HepG2 (cell line): ENCODE measurements around the gene RBM3. TPM values are rescaled to one million over a fixed set of nuclear protein-coding genes. Genes with fewer than 3 reads are reported as not detected.

Experiments used
- ATAC-seq: fragments of 200-7000 bp; cut with Tn5 transposase; 3 replicates; pipeline ENCODE4 v1.9.1; 2020; ENCODE audit warnings: mild to moderate bottlenecking, moderate library complexity
- BruUV-seq: library from RNA; stranded (reverse); fragments of 400-500 nt; replicated peaks from 2 replicates; lab custom pipeline; 2021; lab: Mats Ljungman, UMichigan
- CTCF ChIA-PET: fragments of 300-600 bp; formaldehyde crosslinking; extraction: SDS; loops from one replicate; lab custom pipeline; 2021; ENCODE audit warnings: low total read pairs, inconsistent platforms, low intra/inter-chr PET ratio; lab: Yijun Ruan, JAX
- POLR2A ChIA-PET: fragments of 350-600 bp; sonication (Branson Sonifier 250); formaldehyde crosslinking; loops from one replicate; lab custom pipeline; 2020; ENCODE audit warnings: antibody characterized with exemption, inconsistent platforms; lab: Yijun Ruan, JAX
- DNase-seq: peaks from one replicate; pipeline ENCODE4 v3.0.0-alpha.2; 2015; ENCODE audit warnings: low spot score
- FAIRE-seq: peaks from 3 replicates; lab custom pipeline; 2011; peaks lifted over from hg19 to GRCh38; lab: Jason Lieb, UNC
- H2AFZ ChIP-seq: one replicate; pipeline ENCODE4 v1.6.1; 2011; ENCODE audit warnings: low read length, inconsistent platforms
- H3K27ac ChIP-seq: fragments of 300-600 bp; 3 replicates; pipeline ENCODE4 v1.8.0; 2011; ENCODE audit warnings: mixed run types, mild to moderate bottlenecking, mixed read lengths, low read length, inconsistent platforms; ENCODE audit not compliant: insufficient read depth; ENCODE audit errors: extremely low read length
- H3K27me3 ChIP-seq, 2 experiments: fragments of 200-600 bp in 1 of 2; 2 replicates in 1 of 2; 3 replicates in 1 of 2; pipeline versions ENCODE4 v1.6.0 to v1.8.0; 2011; ENCODE audit warnings: low read length in 2 of 2, mild to moderate bottlenecking in 2 of 2, moderate library complexity in 2 of 2, inconsistent platforms in 1 of 2; ENCODE audit not compliant: insufficient read depth in 2 of 2, control insufficient read depth in 1 of 2
- H3K36me3 ChIP-seq, 2 experiments: fragments of 200-600 bp in 1 of 2; replicated peaks in 1 of 2; 2 replicates in 1 of 2; 3 replicates in 1 of 2; pipeline versions ENCODE4 v1.5.1 to v1.8.0; 2011; ENCODE audit warnings: low read length in 2 of 2, inconsistent platforms in 1 of 2; ENCODE audit not compliant: insufficient read depth in 2 of 2, control insufficient read depth in 1 of 2
- H3K4me1 ChIP-seq: 2 replicates; pipeline ENCODE4 v1.5.1; 2012; ENCODE audit warnings: low read length, inconsistent platforms; ENCODE audit not compliant: insufficient read depth
- H3K4me2 ChIP-seq: 2 replicates; pipeline ENCODE4 v1.6.0; 2011; ENCODE audit warnings: low read depth, low read length, inconsistent platforms
- H3K4me3 ChIP-seq, 3 experiments: fragments of 200-600 bp in 1 of 3; sonication (generic), shearing (Covaris generic) in 1 of 3; replicated peaks in 1 of 3; 2 replicates each; pipeline ENCODE4 v1.5.1; 2011 to 2016; ENCODE audit warnings: low read length in 3 of 3, inconsistent platforms in 2 of 3, low read depth in 2 of 3, mild to moderate bottlenecking in 2 of 3, control low read depth in 1 of 3, mixed read lengths in 1 of 3; ENCODE audit not compliant: insufficient read depth in 1 of 3
- H3K79me2 ChIP-seq: one replicate; pipeline ENCODE4 v1.6.1; 2011; ENCODE audit warnings: low read length, inconsistent platforms; ENCODE audit not compliant: insufficient read depth
- H3K9ac ChIP-seq: 2 replicates; pipeline ENCODE4 v1.6.0; 2011; ENCODE audit warnings: mild to moderate bottlenecking, low read depth, low read length, inconsistent platforms; ENCODE audit not compliant: insufficient read depth
- H3K9me3 ChIP-seq: 2 replicates; pipeline ENCODE4 v1.5.1; 2012; ENCODE audit warnings: mild to moderate bottlenecking, low read length
- H4K20me1 ChIP-seq: 2 replicates; pipeline ENCODE4 v1.6.0; 2011; ENCODE audit warnings: inconsistent platforms, mild to moderate bottlenecking, low read length, moderate library complexity; ENCODE audit not compliant: insufficient read depth
- MXI1 ChIP-seq: IDR thresholded peaks from 3 replicates; pipeline ENCODE4 v1.6.1; 2012; ENCODE audit warnings: low read depth, low read length, inconsistent platforms, borderline replicate concordance
- NFE2L2 ChIP-seq: fragments of 150-350 bp; IDR thresholded peaks from 2 replicates; pipeline ENCODE4 v1.6.1; 2014; ENCODE audit warnings: low read length
- PHF5A ChIP-seq: IDR thresholded peaks from one replicate; pipeline ENCODE4 v1.6.1; 2018; ENCODE audit warnings: low read depth, missing genetic modification reagents; ENCODE audit not compliant: unreplicated experiment
- RNF2 ChIP-seq: fragments of 450-650 bp; conservative IDR thresholded peaks from 2 replicates; pipeline ENCODE4 v1.6.1; 2016; ENCODE audit warnings: low read depth
- STAT6 ChIP-seq: sonication (generic); formaldehyde crosslinking; IDR thresholded peaks from 2 replicates; pipeline ENCODE4 v1.4.0; 2020; ENCODE audit warnings: missing genetic modification reagents, mild to moderate bottlenecking, borderline replicate concordance
- UBTF ChIP-seq: sonication (generic); formaldehyde crosslinking; IDR thresholded peaks from 2 replicates; pipeline ENCODE4 v1.4.0; 2020; ENCODE audit warnings: mild to moderate bottlenecking, missing genetic modification reagents
- ZBTB49 ChIP-seq: sonication (generic); formaldehyde crosslinking; IDR thresholded peaks from 2 replicates; pipeline ENCODE4 v1.4.0; 2020; ENCODE audit warnings: missing genetic modification reagents, borderline replicate concordance
- ZNF276 ChIP-seq: sonication (generic); formaldehyde crosslinking; IDR thresholded peaks from 2 replicates; pipeline ENCODE4 v1.4.0; 2020; ENCODE audit warnings: mild to moderate bottlenecking, low read depth, missing genetic modification reagents
- ZNF281 ChIP-seq: sonication (generic); formaldehyde crosslinking; IDR thresholded peaks from 2 replicates; pipeline ENCODE4 v1.4.0; 2020; ENCODE audit warnings: missing genetic modification reagents, borderline replicate concordance
- ZNF556 ChIP-seq: sonication (generic); formaldehyde crosslinking; IDR thresholded peaks from 2 replicates; pipeline ENCODE4 v1.4.0; 2020; ENCODE audit warnings: mild to moderate bottlenecking, missing genetic modification reagents, borderline replicate concordance
- ZNF781 ChIP-seq: sonication (generic); formaldehyde crosslinking; IDR thresholded peaks from 2 replicates; pipeline ENCODE4 v1.5.1; 2020; ENCODE audit warnings: borderline replicate concordance, mild to moderate bottlenecking, missing genetic modification reagents; ENCODE audit errors: not compliant biosample characterization
- ZNF839 ChIP-seq: sonication (generic); formaldehyde crosslinking; IDR thresholded peaks from 2 replicates; pipeline ENCODE4 v1.4.0; 2020; ENCODE audit warnings: missing genetic modification reagents, mild to moderate bottlenecking, borderline replicate concordance
- WGBS: methylation state at CpG from one replicate; pipeline ENCODE4 v1.1.6; 2017; ENCODE audit warnings: low lambda C conversion rate; 5-methylcytosine and 5-hydroxymethylcytosine counted together
- in situ Hi-C: cut with HindIII; loops from 2 replicates; pipeline ENCODE4 v1.10.0; 2017; ENCODE audit warnings: low pct_unique_long_range_greater_than_20kb; ENCODE audit not compliant: extremely low pct_ligation_motif_present
- intact Hi-C: fragments of 100-400 bp; cut with micrococcal nuclease; formaldehyde crosslinking; loops from one replicate; pipeline ENCODE4 v1.10.0; 2022; ENCODE audit not compliant: unreplicated experiment
- polyA plus RNA-seq, 8 experiments: library from polyadenylated mRNA; depleted of rRNA in 3 of 8; stranded (reverse) in 7 of 8; unstranded in 1 of 8; fragments of >200 nt; fragmentation: Illumina TruSeq in 4 of 8; extraction: Trizol in 4 of 8; gene quantifications; 2 replicates each; pipeline versions ENCODE4 v1.2.1 to v1.2.3, GENCODE V29; 2011 to 2016; ENCODE audit warnings: low read depth in 4 of 8, missing spikeins in 1 of 8, mixed read lengths in 1 of 8; ENCODE audit not compliant: insufficient read depth in 1 of 8
- total RNA-seq, 5 experiments: library from RNA; depleted of rRNA; stranded (reverse); fragments of >200 nt; fragmentation: Illumina TruSeq; extraction: Trizol; gene quantifications; 2 replicates each; pipeline ENCODE4 v1.2.3, GENCODE V29; 2016; ENCODE audit warnings: low read depth in 1 of 5

The RBM3 gene
- total and polyA plus RNA-seq, 2 of the 13 experiments (the other 11 are each of a cell fraction or from before 2014, with no cell fraction given) = 123 to 182 TPM

GRCh38 chrX:48569958-48570357 is 4.3 kb upstream of the RBM3 start:
- no peak overlapping the region for H3K9ac ChIP-seq
- ChIA-PET CTCF (no interaction called here), POLR2A (no interaction called here)
- H3K27me3 ChIP-seq = no peaks in the 10 kb centered on the region; a peak in 1 of 5 replicates
- intact Hi-C loops = no loop called here
- DNase-seq = no peak
- H4K20me1 ChIP-seq = no peaks in the 10 kb centered on the region
- H3K27ac ChIP-seq = no peak overlapping the region
- FAIRE-seq = no peak
- H3K36me3 ChIP-seq = peaks cover 0 to under 1% of the 10 kb centered on the region in 2 experiments; a peak in 1 of 5 replicates
- H3K4me1 ChIP-seq = no peaks in the 10 kb centered on the region
- BruUV-seq = no TSS peak
- WGBS = 89% methylated on average over 1 of the region's 1 CpG
- H3K4me2 ChIP-seq = no peak overlapping the region
- no peak overlapping the region for H2AFZ ChIP-seq
- no peaks in the 10 kb centered on the region for H3K9me3 ChIP-seq
- H3K79me2 ChIP-seq = peaks cover 3% of the 10 kb centered on the region
- in situ Hi-C loops = no loop called here
- no peak for ATAC-seq
- no peak overlapping the region for H3K4me3 ChIP-seq
- TF ChIP-seq ZNF781 (CRISPR knock-in tag) (no peak), ZNF556 (no peak), ZNF276 (CRISPR knock-in tag) (no peak), NFE2L2 (no peak), ZNF281 (no peak), STAT6 (no peak), ZNF839 (no peak), UBTF (CRISPR knock-in tag) (no peak), MXI1 (no peak), RNF2 (no peak), PHF5A (CRISPR knock-in tag) (no peak), ZBTB49 (CRISPR knock-in tag) (no peak)
